Liver (tissue), 9 donors: ENCODE results near the gene ZNF831. TPM values are rescaled to one million over a fixed set of nuclear protein-coding genes. Genes with fewer than 3 reads are reported as not detected.

Experiments used
- DNase-seq: peaks from one replicate; pipeline ENCODE4 v3.0.0-alpha.2; 2017; ENCODE audit warnings: low spot score
- H3K27ac ChIP-seq, 2 donors: one replicate each; pipeline ENCODE4 v1.7.0; 2013; ENCODE audit warnings: inconsistent platforms in 2 of 2, low read length in 2 of 2, control low read depth in 1 of 2, low read depth in 1 of 2, mild to moderate bottlenecking in 1 of 2
- H3K27me3 ChIP-seq, 4 donors: one replicate each; pipeline versions ENCODE4 v1.6.1 to v1.7.0; 2013; ENCODE audit warnings: low read length in 3 of 4, inconsistent platforms in 1 of 4, mild to moderate bottlenecking in 1 of 4, moderate library complexity in 1 of 4; ENCODE audit not compliant: control insufficient read depth in 4 of 4, insufficient read depth in 4 of 4
- H3K36me3 ChIP-seq, 4 donors: one replicate each; pipeline versions ENCODE4 v1.6.1 to v1.7.0; 2013; ENCODE audit warnings: low read length in 3 of 4, mild to moderate bottlenecking in 3 of 4, low read depth in 1 of 4, moderate library complexity in 1 of 4; ENCODE audit not compliant: control insufficient read depth in 4 of 4, insufficient read depth in 3 of 4
- H3K4me1 ChIP-seq, 4 donors: one replicate each; pipeline versions ENCODE4 v1.6.1 to v1.7.0; 2013; ENCODE audit warnings: low read length in 3 of 4, mild to moderate bottlenecking in 3 of 4, moderate library complexity in 1 of 4; ENCODE audit not compliant: control insufficient read depth in 4 of 4, insufficient read depth in 4 of 4
- H3K4me3 ChIP-seq, 3 donors: one replicate each; pipeline versions ENCODE4 v1.6.1 to v1.7.0; 2013; ENCODE audit warnings: low read length in 3 of 3, control low read depth in 1 of 3, low read depth in 1 of 3, mild to moderate bottlenecking in 1 of 3
- H3K9ac ChIP-seq, 2 donors: one replicate each; pipeline ENCODE4 v1.7.0; 2013; ENCODE audit warnings: low read length in 2 of 2, mild to moderate bottlenecking in 2 of 2, moderate library complexity in 2 of 2, control low read depth in 1 of 2, low read depth in 1 of 2
- H3K9me3 ChIP-seq, 4 donors: one replicate each; pipeline versions ENCODE4 v1.6.1 to v1.7.0; 2013; ENCODE audit warnings: low read length in 3 of 4; ENCODE audit not compliant: control insufficient read depth in 4 of 4
- ATF3 ChIP-seq: IDR thresholded peaks from 2 replicates; pipeline ENCODE4 v1.6.1; 2016; ENCODE audit warnings: antibody characterized with exemption
- EGR1 ChIP-seq, 2 donors: IDR thresholded peaks; 2 replicates each; pipeline ENCODE4 v1.6.1; 2016 to 2018; ENCODE audit warnings: antibody characterized with exemption in 2 of 2, low read depth in 2 of 2
- FOXA2 ChIP-seq: IDR thresholded peaks from 2 replicates; pipeline ENCODE4 v1.6.1; 2016; ENCODE audit warnings: antibody characterized with exemption
- GABPA ChIP-seq, 2 donors: IDR thresholded peaks in 1 of 2; conservative IDR thresholded peaks in 1 of 2; 2 replicates each; pipeline ENCODE4 v1.6.1; 2016; ENCODE audit warnings: antibody characterized with exemption in 2 of 2, mild to moderate bottlenecking in 1 of 2, moderate library complexity in 1 of 2
- HNF4A ChIP-seq, 2 donors: conservative IDR thresholded peaks; 2 replicates each; pipeline ENCODE4 v1.6.1; 2016; ENCODE audit warnings: antibody characterized with exemption in 2 of 2, mild to moderate bottlenecking in 2 of 2
- HNF4G ChIP-seq: IDR thresholded peaks from 2 replicates; pipeline ENCODE4 v1.6.1; 2016; ENCODE audit warnings: antibody characterized with exemption
- JUND ChIP-seq, 2 donors: IDR thresholded peaks; 2 replicates each; pipeline ENCODE4 v1.6.1; 2016; ENCODE audit warnings: antibody characterized with exemption in 2 of 2
- MAX ChIP-seq: IDR thresholded peaks from 2 replicates; pipeline ENCODE4 v1.6.1; 2016; ENCODE audit warnings: antibody characterized with exemption
- NR2F2 ChIP-seq: IDR thresholded peaks from 2 replicates; pipeline ENCODE4 v1.6.1; 2016; ENCODE audit warnings: antibody characterized with exemption
- RAD21 ChIP-seq, 2 donors: IDR thresholded peaks; 2 replicates each; pipeline ENCODE4 v1.6.1; 2016; ENCODE audit warnings: antibody characterized with exemption in 2 of 2, mild to moderate bottlenecking in 2 of 2
- REST ChIP-seq: IDR thresholded peaks from 2 replicates; pipeline ENCODE4 v1.6.1; 2016; ENCODE audit warnings: antibody characterized with exemption, mild to moderate bottlenecking
- RXRA ChIP-seq, 2 donors: IDR thresholded peaks; 2 replicates each; pipeline ENCODE4 v1.6.1; 2017 to 2018; ENCODE audit warnings: antibody characterized with exemption in 2 of 2, mild to moderate bottlenecking in 1 of 2
- SP1 ChIP-seq: IDR thresholded peaks from 2 replicates; pipeline ENCODE4 v1.6.1; 2018; ENCODE audit warnings: antibody characterized with exemption, mild to moderate bottlenecking
- TAF1 ChIP-seq: conservative IDR thresholded peaks from 2 replicates; pipeline ENCODE4 v1.6.1; 2016; ENCODE audit warnings: antibody characterized with exemption, mild to moderate bottlenecking
- YY1 ChIP-seq: IDR thresholded peaks from 2 replicates; pipeline ENCODE4 v1.6.1; 2016; ENCODE audit warnings: antibody characterized with exemption, mild to moderate bottlenecking
- WGBS: extraction: QIAGEN DNeasy Blood & Tissue Kit; methylation state at CpG from one replicate; pipeline ENCODE4 v1.1.7; 2013; 5-methylcytosine and 5-hydroxymethylcytosine counted together
- polyA plus RNA-seq, 2 donors: library from polyadenylated mRNA; stranded (reverse) in 1 of 2; unstranded in 1 of 2; fragments of 200-250 nt in 1 of 2; fragments of >200 nt in 1 of 2; fragmentation: Nextera tagmentation in 1 of 2; extraction: Ambion mirVana in 1 of 2; gene quantifications; one replicate each; pipeline versions ENCODE4 v1.2.1 to v1.2.3, GENCODE V29; 2013 to 2015
- total RNA-seq, 2 donors: library from RNA; depleted of rRNA; stranded (reverse); fragments of >200 nt; gene quantifications; one replicate each; pipeline ENCODE4 v1.2.3, GENCODE V29; 2014
- TF ChIP-seq, protein P1 (sequence below): fragments of 150-350 bp; IDR thresholded peaks from 2 replicates; pipeline ENCODE4 v1.5.1; 2017; ENCODE audit warnings: improper control_type of control experiment, low read depth, low read length; ENCODE audit not compliant: missing input control
- donor health status: healthy.
- donor health status: healthy.
- donor health status: healthy.
- donor health status: healthy.
- donor health status: healthy.

Gene ZNF831
- total and polyA plus RNA-seq, 4 donors = 0.06 to 0.75 (median 0.13) TPM

DNA sequence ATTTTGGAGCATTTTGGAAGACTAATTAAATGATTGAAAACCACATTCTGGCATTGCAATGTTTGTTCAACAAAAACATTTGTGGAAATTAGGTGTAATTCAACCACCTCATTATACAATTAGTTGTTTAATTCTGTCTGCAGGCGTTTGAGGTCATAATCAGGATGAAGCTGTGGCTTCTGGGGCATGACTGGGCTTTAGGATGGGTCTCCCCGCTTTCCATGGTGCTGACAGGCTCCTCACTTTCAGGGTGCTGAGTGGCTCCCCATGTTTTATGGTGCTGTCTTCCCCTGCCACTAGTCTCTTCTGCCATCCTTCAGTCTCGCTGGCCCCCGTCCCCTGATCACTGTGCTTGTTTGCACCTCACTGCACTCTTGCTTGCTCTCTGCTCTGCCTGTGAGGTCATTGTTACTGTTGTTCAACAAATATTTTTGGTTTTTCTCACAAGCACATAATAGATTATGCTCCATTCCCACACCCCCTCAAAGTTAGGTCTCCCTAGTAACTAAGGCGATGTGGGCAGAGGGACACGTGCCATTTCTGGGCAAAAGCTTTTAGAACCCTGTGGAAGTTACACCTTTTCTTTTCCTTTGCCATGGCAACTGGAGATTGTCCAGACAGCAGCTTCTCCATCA lies 25.4 kb upstream of the ZNF831 start:
- H3K36me3 ChIP-seq = no peaks in the 10 kb centered on the region
- H3K9ac ChIP-seq = no peak overlapping the region
- peaks cover 0 to 2% (median 0%) of the 10 kb centered on the region in 4 donors for H3K9me3 ChIP-seq
- no peak overlapping the region for H3K4me3 ChIP-seq
- WGBS = 86% methylated on average over 6 of the region's 6 CpGs
- no peak for DNase-seq
- TF ChIP-seq ATF3 = no peak
- no peak for TF ChIP-seq HNF4A (conservative IDR thresholded peaks at IDR 0.05)
- no peak for TF ChIP-seq RXRA (IDR thresholded peaks at IDR 0.05)
- no peak for TF ChIP-seq MAX
- H3K27me3 ChIP-seq = no peaks in the 10 kb centered on the region
- H3K27ac ChIP-seq = no peak overlapping the region
- H3K4me1 ChIP-seq = no peaks in the 10 kb centered on the region

- Histone ChIP-seq H3K27ac (no peak overlapping the region), H3K4me3 (no peak overlapping the region), H3K27me3 (no peaks in the 10 kb centered on the region), H3K9ac (no peak overlapping the region), H3K9me3 (peaks cover 0 to 2% (median 0%) of the 10 kb centered on the region in 4 donors), H3K4me1 (no peaks in the 10 kb centered on the region), H3K36me3 (no peaks in the 10 kb centered on the region)
- 81% methylated on average over 1 of the region's 1 CpG for WGBS
- TF ChIP-seq SP1 = no peak
- no peak for TF ChIP-seq MAX
- no peak for TF ChIP-seq JUND (IDR thresholded peaks at IDR 0.05)
- no peak for TF ChIP-seq TAF1
- TF ChIP-seq RXRA (IDR thresholded peaks at IDR 0.05) = no peak
- no peak for TF ChIP-seq HNF4A (conservative IDR thresholded peaks at IDR 0.05)
- TF ChIP-seq GABPA (IDR thresholded peaks at IDR 0.05 in 1 of 2, conservative IDR thresholded peaks at IDR 0.05 in 1 of 2) = no peak
- TF ChIP-seq, protein P1, sequence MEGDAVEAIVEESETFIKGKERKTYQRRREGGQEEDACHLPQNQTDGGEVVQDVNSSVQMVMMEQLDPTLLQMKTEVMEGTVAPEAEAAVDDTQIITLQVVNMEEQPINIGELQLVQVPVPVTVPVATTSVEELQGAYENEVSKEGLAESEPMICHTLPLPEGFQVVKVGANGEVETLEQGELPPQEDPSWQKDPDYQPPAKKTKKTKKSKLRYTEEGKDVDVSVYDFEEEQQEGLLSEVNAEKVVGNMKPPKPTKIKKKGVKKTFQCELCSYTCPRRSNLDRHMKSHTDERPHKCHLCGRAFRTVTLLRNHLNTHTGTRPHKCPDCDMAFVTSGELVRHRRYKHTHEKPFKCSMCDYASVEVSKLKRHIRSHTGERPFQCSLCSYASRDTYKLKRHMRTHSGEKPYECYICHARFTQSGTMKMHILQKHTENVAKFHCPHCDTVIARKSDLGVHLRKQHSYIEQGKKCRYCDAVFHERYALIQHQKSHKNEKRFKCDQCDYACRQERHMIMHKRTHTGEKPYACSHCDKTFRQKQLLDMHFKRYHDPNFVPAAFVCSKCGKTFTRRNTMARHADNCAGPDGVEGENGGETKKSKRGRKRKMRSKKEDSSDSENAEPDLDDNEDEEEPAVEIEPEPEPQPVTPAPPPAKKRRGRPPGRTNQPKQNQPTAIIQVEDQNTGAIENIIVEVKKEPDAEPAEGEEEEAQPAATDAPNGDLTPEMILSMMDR = no peak
- no peak for TF ChIP-seq FOXA2
- no peak for TF ChIP-seq REST
- no peak for TF ChIP-seq HNF4G
- no peak for TF ChIP-seq RAD21 (IDR thresholded peaks at IDR 0.05)
- TF ChIP-seq YY1 = no peak
- no peak for TF ChIP-seq NR2F2
- TF ChIP-seq EGR1 (IDR thresholded peaks at IDR 0.05; ENCODE audit: low read depth in 2 of 2) = no peak
- no peak for DNase-seq
Measured at GRCh38 chr20:59139998-59140397, 23.6 kb upstream of the ZNF831 start.
